GM12875 (cell line): Measurements from ENCODE around the gene PIEZO1.

Experiments
- H3K4me3 ChIP-seq: one replicate; pipeline ENCODE4 v1.5.1; 2011; ENCODE audit warnings: low read depth, low read length, control low read depth
- CTCF ChIP-seq: IDR thresholded peaks from 2 replicates; pipeline ENCODE4 v1.5.1; 2011; ENCODE audit warnings: low read depth, mild to moderate bottlenecking, control low read depth, inconsistent platforms, low read length, moderate library complexity, borderline replicate concordance; ENCODE audit not compliant: insufficient read depth

The PIEZO1 gene

GRCh38 chr16:88758227-88758943 is 26.6 kb downstream of the PIEZO1 start:
- no peak for TF ChIP-seq CTCF
- no peak overlapping the region for H3K4me3 ChIP-seq

GRCh38 chr16:88755745-88756443 is 29.1 kb downstream of the PIEZO1 start:
- no peak overlapping the region for H3K4me3 ChIP-seq
- no peak for TF ChIP-seq CTCF

GRCh38 chr16:88754912-88755744 is 29.9 kb downstream of the PIEZO1 start:
- H3K4me3 ChIP-seq, result no peak overlapping the region
- TF ChIP-seq CTCF, result no peak

GRCh38 chr16:88754109-88754911 is 30.7 kb downstream of the PIEZO1 start:
- TF ChIP-seq CTCF, result no peak

GRCh38 chr16:88753602-88754001 is 31.4 kb downstream of the PIEZO1 start:
- TF ChIP-seq CTCF, result no peak

More at GRCh38 chr16:88754109-88754911, 30.7 kb downstream of the PIEZO1 start:
- H3K4me3 ChIP-seq, result no peak overlapping the region

GRCh38 chr16:88753191-88753590 is 31.8 kb downstream of the PIEZO1 start:
- H3K4me3 ChIP-seq, result no peak overlapping the region
- no peak for TF ChIP-seq CTCF

More at GRCh38 chr16:88753602-88754001, 31.4 kb downstream of the PIEZO1 start:
- H3K4me3 ChIP-seq, result no peak overlapping the region
